Natural killer cell treated with Interleukin-12 subunit alpha and Interleukin-12 subunit beta and Interleukin-15 and Interleukin-18, amount 100 ng/mL, for 72 hours (primary cell): Measurements from ENCODE around the gene NTM. TPM values are rescaled to one million over a fixed set of nuclear protein-coding genes. Genes with fewer than 3 reads are reported as not detected.
"Not testable (repeated sequence)": the region's sequence is repeated elsewhere in the genome, so short reads cannot be mapped to it uniquely, and the experiment has no call there.

ENCODE experiments used
- ATAC-seq, 2 donors: fragments of 150-1000 bp; cut with Tn5 transposase in 1 of 2; sonication (Bioruptor Pico), chemical (Tn5 transposase) in 1 of 2; 2 replicates each; pipeline ENCODE4 v1.10.0; 2021
- DNase-seq: peaks from one replicate; pipeline ENCODE4 v3.0.0; 2022; ENCODE audit warnings: low spot score
- H3K27ac Mint-ChIP-seq, 2 donors: 1 replicate in 1 of 2; 2 replicates in 1 of 2; pipeline ENCODE4 v1.8.0; 2022; ENCODE audit warnings: mixed read lengths in 2 of 2, mild to moderate bottlenecking in 1 of 2, moderate library complexity in 1 of 2
- H3K27me3 Mint-ChIP-seq, 2 donors: 1 replicate in 1 of 2; 2 replicates in 1 of 2; pipeline ENCODE4 v1.8.0; 2022; ENCODE audit warnings: mixed read lengths in 2 of 2
- H3K36me3 Mint-ChIP-seq: one replicate; pipeline ENCODE4 v1.8.0; 2022; ENCODE audit warnings: mixed read lengths
- H3K4me1 Mint-ChIP-seq, 2 donors: 1 replicate in 1 of 2; 2 replicates in 1 of 2; pipeline ENCODE4 v1.8.0; 2022; ENCODE audit warnings: low read depth in 2 of 2, mixed read lengths in 2 of 2, mild to moderate bottlenecking in 1 of 2
- H3K4me3 Mint-ChIP-seq: one replicate; pipeline ENCODE4 v1.8.0; 2022; ENCODE audit warnings: mixed read lengths
- H3K9me3 Mint-ChIP-seq: 2 replicates; pipeline ENCODE4 v1.8.0; 2022; ENCODE audit warnings: mixed read lengths
- total RNA-seq, 2 donors: library from RNA; stranded (reverse); gene quantifications; one replicate each; pipeline ENCODE4 v1.2.3, GENCODE V29; 2022

Gene NTM
- total RNA-seq, 2 donors from 2014 or later, result not detected

DNA sequence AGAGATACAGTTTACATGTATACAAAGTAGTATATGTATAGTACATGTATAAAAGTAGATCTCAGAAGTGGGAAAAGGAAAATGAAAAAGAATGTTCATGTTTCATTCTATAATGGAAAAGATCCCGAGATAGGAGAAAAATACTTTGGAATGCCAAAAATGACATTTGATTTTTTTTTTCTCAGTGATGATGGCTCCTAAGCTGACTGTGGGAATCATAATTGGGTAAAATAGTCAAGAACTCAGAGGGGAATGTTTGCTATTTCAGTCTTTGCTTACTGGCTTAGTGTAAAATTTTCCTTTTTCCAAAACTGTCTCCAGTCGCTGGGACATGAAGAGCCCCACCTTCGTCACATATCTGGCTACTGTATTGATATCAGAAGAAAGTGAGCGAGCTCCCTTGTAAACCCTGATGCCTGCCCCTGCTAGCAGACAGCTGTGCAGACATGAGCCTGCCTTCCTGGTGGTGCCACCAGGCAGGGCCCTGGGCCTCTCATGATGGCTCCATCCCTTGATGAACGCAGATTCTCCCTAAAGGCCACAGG, 944.6 kb downstream of the NTM start:
- H3K9me3 Mint-ChIP-seq, result peaks cover 9% of the 10 kb centered on the region

DNA sequence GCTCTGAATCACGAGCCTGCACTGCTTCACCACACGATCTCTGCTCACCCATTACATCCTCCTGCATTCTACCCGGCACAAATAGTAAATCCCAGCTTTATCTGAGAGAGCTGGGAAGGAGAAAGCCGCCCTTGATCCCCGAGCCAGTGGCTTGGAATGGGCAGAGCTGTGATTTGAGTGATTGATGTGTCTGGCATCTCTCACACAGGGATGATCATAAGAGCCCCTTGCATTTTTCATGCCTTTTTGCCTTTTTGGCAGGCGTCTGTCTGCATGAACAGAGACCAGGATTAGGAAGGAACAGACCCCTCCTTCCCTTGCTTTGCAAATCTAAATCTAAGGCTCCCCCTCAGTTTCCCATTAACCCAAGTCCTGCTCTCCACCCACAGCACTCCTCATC, 945.3 kb downstream of the NTM start:
- no peak overlapping the region for H3K27ac Mint-ChIP-seq
- peaks cover 9% of the 10 kb centered on the region for H3K9me3 Mint-ChIP-seq
- H3K27me3 Mint-ChIP-seq, result no peaks in the 10 kb centered on the region
- no peak for ATAC-seq
- no peaks in the 10 kb centered on the region for H3K4me1 Mint-ChIP-seq
- DNase-seq, result no peak
- no peak overlapping the region for H3K4me3 Mint-ChIP-seq
- no peaks in the 10 kb centered on the region for H3K36me3 Mint-ChIP-seq

More for the DNA sequence above, 944.6 kb downstream of the NTM start:
- no peaks in the 10 kb centered on the region for H3K4me1 Mint-ChIP-seq
- ATAC-seq (no peak), DNase-seq (no peak)
- H3K27ac Mint-ChIP-seq, result no peak overlapping the region
- H3K4me3 Mint-ChIP-seq, result no peak overlapping the region
- H3K27me3 Mint-ChIP-seq, result no peaks in the 10 kb centered on the region
- H3K36me3 Mint-ChIP-seq, result no peaks in the 10 kb centered on the region

DNA sequence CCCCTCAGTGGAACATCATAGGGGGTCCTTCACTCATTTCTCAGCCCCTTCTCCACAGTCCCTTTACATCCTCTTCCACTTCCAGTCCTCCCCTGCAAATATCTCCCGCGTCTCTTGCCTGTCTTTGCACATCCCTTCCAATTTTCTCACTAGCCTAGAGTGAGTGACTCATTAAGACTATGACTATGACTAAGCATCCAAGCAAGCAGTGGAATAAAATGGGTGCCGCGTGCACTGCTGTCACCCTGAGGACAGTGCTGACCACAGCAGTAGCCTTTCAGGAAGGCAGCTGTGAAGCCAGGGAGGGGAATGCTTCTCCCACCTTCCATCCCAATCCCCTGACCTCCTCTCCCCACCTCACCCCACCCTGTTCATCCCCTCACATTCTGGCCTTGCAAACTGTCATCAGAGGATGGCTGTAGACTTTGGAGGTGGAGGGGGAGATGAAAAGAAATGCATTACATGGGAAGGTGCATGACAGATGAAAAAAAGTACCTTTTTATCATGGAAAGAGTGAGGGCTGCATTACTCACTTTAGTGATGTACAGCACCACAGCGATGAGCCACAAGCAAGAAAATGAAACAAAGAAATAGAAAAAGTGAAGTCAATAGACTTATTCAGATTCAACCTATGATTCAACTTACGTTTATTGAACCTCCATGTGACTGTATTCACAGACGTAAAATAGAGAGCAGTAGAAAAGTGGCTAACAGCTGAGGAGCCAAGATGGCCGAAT, 948.2 kb downstream of the NTM start:
- no peak overlapping the region for H3K4me3 Mint-ChIP-seq
- H3K27ac Mint-ChIP-seq, result no peak overlapping the region
- DNase-seq (no peak), ATAC-seq (peak in 1 of 2 donors; percentile 70)
- H3K36me3 Mint-ChIP-seq, result no peaks in the 10 kb centered on the region
- no peaks in the 10 kb centered on the region for H3K27me3 Mint-ChIP-seq
- H3K9me3 Mint-ChIP-seq, result peaks cover 9% of the 10 kb centered on the region
- no peaks in the 10 kb centered on the region for H3K4me1 Mint-ChIP-seq

GRCh38 chr11:132319419-132319818, 949.0 kb downstream of the NTM start:
- not testable (repeated sequence) for H3K27me3 Mint-ChIP-seq, H3K9me3 Mint-ChIP-seq, H3K4me3 Mint-ChIP-seq, H3K4me1 Mint-ChIP-seq, H3K27ac Mint-ChIP-seq, DNase-seq, H3K36me3 Mint-ChIP-seq, ATAC-seq

GRCh38 chr11:132330515-132330914, 960.1 kb downstream of the NTM start:
- DNase-seq (no peak), ATAC-seq (no peak)
- H3K4me3 Mint-ChIP-seq, result no peak overlapping the region
- peaks cover 5% of the 10 kb centered on the region for H3K36me3 Mint-ChIP-seq
- peaks cover 13% of the 10 kb centered on the region for H3K9me3 Mint-ChIP-seq
- no peak overlapping the region for H3K27ac Mint-ChIP-seq
- H3K4me1 Mint-ChIP-seq, result no peaks in the 10 kb centered on the region
- no peaks in the 10 kb centered on the region for H3K27me3 Mint-ChIP-seq

GRCh38 chr11:132332521-132332920, 962.1 kb downstream of the NTM start:
- ATAC-seq (no peak), DNase-seq (no peak)
- Mint-ChIP-seq H3K9me3 (peaks cover 13% of the 10 kb centered on the region), H3K4me3 (no peak overlapping the region), H3K36me3 (peaks cover 5% of the 10 kb centered on the region), H3K27ac (no peak overlapping the region), H3K4me1 (no peaks in the 10 kb centered on the region), H3K27me3 (no peaks in the 10 kb centered on the region)

GRCh38 chr11:132334769-132335280, 964.4 kb downstream of the NTM start:
- DNase-seq, result no peak
- no peaks in the 10 kb centered on the region for H3K27me3 Mint-ChIP-seq

GRCh38 chr11:132335311-132335710, 964.9 kb downstream of the NTM start:
- H3K4me3 Mint-ChIP-seq, result no peak overlapping the region
- peaks cover 9% of the 10 kb centered on the region for H3K9me3 Mint-ChIP-seq
- peaks cover 5% of the 10 kb centered on the region for H3K36me3 Mint-ChIP-seq
- no peak for ATAC-seq
- no peaks in the 10 kb centered on the region for H3K27me3 Mint-ChIP-seq
- H3K4me1 Mint-ChIP-seq, result no peaks in the 10 kb centered on the region
- no peak overlapping the region for H3K27ac Mint-ChIP-seq
- no peak for DNase-seq

More at GRCh38 chr11:132334769-132335280, 964.4 kb downstream of the NTM start:
- Mint-ChIP-seq H3K4me3 (no peak overlapping the region), H3K4me1 (no peaks in the 10 kb centered on the region), H3K9me3 (peaks cover 9% of the 10 kb centered on the region), H3K36me3 (peaks cover 5% of the 10 kb centered on the region), H3K27ac (no peak overlapping the region)
- ATAC-seq, result no peak

GRCh38 chr11:132336781-132337535, 966.5 kb downstream of the NTM start:
- Mint-ChIP-seq H3K36me3 (no peaks in the 10 kb centered on the region), H3K27ac (no peak overlapping the region), H3K4me3 (no peak overlapping the region), H3K9me3 (peaks cover 5% of the 10 kb centered on the region), H3K27me3 (no peaks in the 10 kb centered on the region), H3K4me1 (no peaks in the 10 kb centered on the region)
- no peak for ATAC-seq
- DNase-seq, result no peak

DNA sequence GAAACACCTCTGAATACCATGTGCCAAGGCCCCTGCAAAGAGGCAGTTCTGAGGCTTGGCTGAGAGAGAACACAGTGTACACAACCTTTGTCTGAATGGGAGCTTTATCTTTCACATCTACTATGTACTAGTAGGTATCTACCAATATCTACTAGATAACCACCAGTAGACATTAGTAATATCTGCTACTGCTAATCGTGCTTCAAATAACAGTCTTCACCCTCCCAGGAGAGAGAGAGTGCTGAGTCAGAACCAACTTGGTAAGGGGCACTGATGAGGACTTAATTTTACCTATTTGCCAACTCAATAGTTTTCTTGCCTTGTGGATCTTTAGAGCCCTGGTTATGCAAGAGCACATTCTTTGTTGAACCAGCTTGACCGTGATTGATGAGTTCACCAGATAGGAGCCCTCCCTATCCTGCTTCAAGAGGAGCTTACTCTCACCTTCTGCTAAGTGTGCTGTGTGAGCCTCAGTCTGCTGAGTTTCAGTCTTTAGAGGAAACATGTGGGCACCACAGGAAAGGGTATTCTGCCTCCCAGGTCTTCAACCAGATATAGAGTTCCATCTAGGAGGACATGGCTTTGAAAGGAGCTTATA, 967.5 kb downstream of the NTM start:
- Mint-ChIP-seq H3K36me3 (no peaks in the 10 kb centered on the region), H3K9me3 (peaks cover 5% of the 10 kb centered on the region), H3K4me3 (no peak overlapping the region), H3K27ac (no peak overlapping the region), H3K27me3 (no peaks in the 10 kb centered on the region), H3K4me1 (no peaks in the 10 kb centered on the region)
- DNase-seq (no peak), ATAC-seq (no peak)

DNA sequence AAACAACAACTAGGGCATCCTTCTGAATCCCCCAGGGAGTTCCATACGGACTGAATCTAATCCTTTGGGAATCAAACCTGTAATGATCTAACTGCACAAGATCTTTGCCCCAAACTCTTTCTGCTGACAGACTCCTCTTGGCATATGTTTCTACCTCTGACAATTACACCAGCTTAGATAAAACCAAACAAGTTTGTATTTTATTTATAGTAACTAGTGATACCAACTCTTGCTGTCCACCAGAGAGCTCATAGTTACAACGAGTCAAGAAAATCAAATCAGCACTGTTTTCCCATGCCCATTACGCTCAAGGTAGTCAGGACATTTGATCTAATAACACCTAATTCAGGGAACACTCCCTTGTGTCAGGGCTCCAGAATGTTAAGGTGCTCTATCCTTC, 972.0 kb downstream of the NTM start:
- H3K36me3 Mint-ChIP-seq, result no peaks in the 10 kb centered on the region
- ATAC-seq, result no peak
- no peak overlapping the region for H3K4me3 Mint-ChIP-seq
- H3K4me1 Mint-ChIP-seq, result no peaks in the 10 kb centered on the region
- H3K27me3 Mint-ChIP-seq, result no peaks in the 10 kb centered on the region
- no peak for DNase-seq
- no peak overlapping the region for H3K27ac Mint-ChIP-seq
- peaks cover 2% of the 10 kb centered on the region for H3K9me3 Mint-ChIP-seq

GRCh38 chr11:132343445-132344175, 973.2 kb downstream of the NTM start:
- no peak overlapping the region for H3K27ac Mint-ChIP-seq
- H3K27me3 Mint-ChIP-seq, result no peaks in the 10 kb centered on the region
- H3K4me3 Mint-ChIP-seq, result peak overlapping the region; percentile 3
- H3K36me3 Mint-ChIP-seq, result no peaks in the 10 kb centered on the region
- ATAC-seq (peak in 1 of 2 donors; percentile 60), DNase-seq (no peak)
- peaks cover 0 to 7% of the 10 kb centered on the region in 2 donors for H3K4me1 Mint-ChIP-seq
- H3K9me3 Mint-ChIP-seq, result peaks cover 2% of the 10 kb centered on the region

DNA sequence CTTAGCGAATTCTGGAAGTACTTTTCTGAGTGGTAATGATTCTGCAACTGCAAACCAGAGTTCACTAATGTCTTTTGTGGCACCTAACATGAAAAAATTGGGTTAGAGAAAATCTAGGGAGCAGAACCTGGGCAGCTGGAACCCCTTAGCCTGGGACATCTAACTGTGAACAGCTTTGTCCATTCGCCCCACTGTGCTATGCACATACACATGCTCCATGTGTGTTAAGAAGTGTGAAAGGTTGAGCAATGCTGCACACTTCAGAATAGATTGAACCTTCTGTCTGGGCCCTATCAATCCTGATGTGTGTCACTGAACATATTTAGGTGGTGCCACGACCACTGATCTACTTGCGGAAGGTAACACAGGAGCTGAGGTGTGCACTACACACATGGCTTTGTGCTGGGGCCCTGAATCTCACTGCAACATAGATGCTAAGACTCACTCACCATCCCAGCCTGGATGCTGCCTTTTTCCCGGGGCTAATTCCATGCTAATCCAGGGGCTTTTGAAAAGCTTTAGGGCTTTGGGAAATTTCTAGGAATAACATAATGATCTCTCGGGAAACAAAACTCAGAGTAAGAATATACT, 976.2 kb downstream of the NTM start:
- no peaks in the 10 kb centered on the region for H3K36me3 Mint-ChIP-seq
- H3K4me1 Mint-ChIP-seq, result peaks cover 0 to 7% of the 10 kb centered on the region in 2 donors
- no peak overlapping the region for H3K27ac Mint-ChIP-seq
- DNase-seq (no peak), ATAC-seq (no peak)
- H3K4me3 Mint-ChIP-seq, result no peak overlapping the region
- no peaks in the 10 kb centered on the region for H3K27me3 Mint-ChIP-seq
- no peaks in the 10 kb centered on the region for H3K9me3 Mint-ChIP-seq
